22Rv1 (cell line): Measurements from ENCODE around the gene ANKRD18B.
"Not testable (repeated sequence)": the region's sequence is repeated elsewhere in the genome, so short reads cannot be mapped to it uniquely, and the experiment has no call there.

Source experiments
- H3K27ac ChIP-seq: fragments of 450-650 bp; 2 replicates; pipeline ENCODE4 v1.5.1; 2017
- ZFX ChIP-seq: fragments of 450-650 bp; IDR thresholded peaks from 2 replicates; pipeline ENCODE4 v1.6.1; 2017; ENCODE audit warnings: antibody characterized with exemption, borderline replicate concordance
- TF ChIP-seq, protein P1 (sequence below): fragments of 450-650 bp; IDR thresholded peaks from 2 replicates; pipeline ENCODE4 v1.5.1; 2017; ENCODE audit warnings: mild to moderate bottlenecking

Gene ANKRD18B

DNA sequence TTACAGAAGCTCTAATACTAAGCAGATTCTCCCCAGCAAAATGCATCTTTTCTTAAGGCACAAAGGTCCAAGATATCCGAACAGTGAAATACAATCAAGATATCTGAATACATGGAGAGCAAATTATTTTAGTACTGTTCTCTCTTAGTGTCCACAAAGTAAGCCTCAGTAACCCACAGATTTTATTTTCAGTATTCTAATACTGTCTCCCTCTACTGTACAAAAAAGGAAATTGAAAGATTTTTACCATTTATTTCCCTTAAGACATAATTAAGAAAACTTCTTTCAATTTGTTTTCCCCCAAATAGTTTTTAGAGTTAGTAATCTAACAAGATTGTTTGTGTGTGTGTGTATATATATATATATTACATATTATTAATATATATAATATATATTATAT is 25.7 kb upstream of the ANKRD18B start:
- TF ChIP-seq ZFX: no peak
- TF ChIP-seq, protein P1, sequence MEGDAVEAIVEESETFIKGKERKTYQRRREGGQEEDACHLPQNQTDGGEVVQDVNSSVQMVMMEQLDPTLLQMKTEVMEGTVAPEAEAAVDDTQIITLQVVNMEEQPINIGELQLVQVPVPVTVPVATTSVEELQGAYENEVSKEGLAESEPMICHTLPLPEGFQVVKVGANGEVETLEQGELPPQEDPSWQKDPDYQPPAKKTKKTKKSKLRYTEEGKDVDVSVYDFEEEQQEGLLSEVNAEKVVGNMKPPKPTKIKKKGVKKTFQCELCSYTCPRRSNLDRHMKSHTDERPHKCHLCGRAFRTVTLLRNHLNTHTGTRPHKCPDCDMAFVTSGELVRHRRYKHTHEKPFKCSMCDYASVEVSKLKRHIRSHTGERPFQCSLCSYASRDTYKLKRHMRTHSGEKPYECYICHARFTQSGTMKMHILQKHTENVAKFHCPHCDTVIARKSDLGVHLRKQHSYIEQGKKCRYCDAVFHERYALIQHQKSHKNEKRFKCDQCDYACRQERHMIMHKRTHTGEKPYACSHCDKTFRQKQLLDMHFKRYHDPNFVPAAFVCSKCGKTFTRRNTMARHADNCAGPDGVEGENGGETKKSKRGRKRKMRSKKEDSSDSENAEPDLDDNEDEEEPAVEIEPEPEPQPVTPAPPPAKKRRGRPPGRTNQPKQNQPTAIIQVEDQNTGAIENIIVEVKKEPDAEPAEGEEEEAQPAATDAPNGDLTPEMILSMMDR: peak; percentile 38
- no peak overlapping the region for H3K27ac ChIP-seq

DNA sequence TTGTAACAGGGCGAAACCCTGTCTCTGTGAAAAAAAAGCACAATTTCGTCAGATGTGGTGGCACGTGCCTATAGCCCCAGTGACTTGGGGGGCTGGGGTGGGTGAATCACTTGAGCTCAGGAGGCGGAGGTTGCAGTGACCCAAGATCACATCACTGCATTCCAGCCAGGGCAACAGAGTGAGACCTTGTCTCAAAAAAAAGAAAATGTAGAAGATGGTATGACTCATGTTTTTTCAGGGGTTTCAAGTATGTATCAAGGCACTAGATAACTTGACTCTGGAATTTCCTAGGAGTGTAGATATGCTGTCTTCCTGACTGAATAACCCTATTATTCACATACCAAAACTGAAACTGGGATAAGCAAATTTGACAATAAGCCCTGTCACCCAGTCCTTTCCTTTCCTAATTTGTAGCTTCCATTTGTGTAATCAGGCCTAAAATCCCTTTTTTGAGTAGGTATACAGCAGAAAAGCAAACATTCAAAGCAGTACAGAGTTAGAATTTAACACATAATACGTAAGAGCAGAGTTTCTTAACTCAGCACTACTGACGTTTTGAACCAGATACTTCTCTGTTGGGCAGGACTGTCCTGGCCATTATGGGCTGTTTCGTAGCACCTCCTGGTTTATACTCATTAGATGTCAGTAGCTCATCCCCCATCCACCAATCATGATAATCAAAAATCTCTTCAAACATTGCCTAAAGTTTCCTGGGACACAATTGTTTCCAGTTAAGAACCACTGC is 17.3 kb upstream of the ANKRD18B start:
- no peak overlapping the region for H3K27ac ChIP-seq
- no peak for TF ChIP-seq ZFX
- TF ChIP-seq, protein P1: no peak

DNA sequence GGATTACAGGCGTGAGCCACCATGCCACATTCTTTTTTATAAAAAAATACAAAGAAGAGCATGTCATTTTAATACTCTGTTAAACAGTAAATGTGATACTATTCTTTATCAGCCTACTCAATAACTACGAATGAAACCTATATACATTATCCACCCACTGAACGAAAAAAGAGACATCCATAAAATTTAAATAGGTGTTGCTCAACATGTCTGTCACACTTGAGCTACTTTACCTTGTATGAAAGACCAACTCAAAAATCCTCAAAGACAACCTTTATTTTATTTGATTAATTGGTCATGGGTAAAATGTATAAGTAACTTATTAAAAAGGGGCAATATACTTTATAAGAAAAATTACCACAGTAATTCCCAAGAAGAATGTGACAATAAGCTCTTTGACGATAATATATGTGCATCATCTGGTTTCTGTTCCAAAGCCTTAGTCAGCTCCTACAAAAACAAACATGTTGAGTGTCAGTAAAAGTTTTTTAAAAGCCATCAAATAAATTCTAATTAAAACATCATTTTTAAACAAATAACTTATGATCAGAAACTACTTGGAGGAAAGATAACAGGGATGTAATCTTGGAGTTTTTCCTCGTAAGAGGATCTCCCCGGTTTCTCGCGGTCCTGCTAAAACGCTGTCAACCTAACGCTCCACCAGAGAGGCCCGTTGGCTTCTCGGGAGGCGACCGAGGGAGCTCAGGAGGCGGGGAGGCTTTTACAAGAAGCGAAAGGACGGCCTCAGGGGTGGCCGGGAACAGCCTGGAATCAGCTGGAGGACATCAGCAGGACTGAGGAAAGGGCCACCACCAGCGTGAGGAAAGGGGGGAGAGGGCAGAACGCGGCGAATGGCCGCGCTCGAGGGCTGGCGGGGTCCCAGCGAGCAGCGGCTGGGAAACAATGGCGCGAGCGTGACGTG is 13.5 kb upstream of the ANKRD18B start:
- no peak for TF ChIP-seq ZFX
- TF ChIP-seq, protein P1: 0 out of 2 replicates have a peak, but pooled peaks have one; percentile 7
- peak overlapping the region; percentile 85 for H3K27ac ChIP-seq

DNA sequence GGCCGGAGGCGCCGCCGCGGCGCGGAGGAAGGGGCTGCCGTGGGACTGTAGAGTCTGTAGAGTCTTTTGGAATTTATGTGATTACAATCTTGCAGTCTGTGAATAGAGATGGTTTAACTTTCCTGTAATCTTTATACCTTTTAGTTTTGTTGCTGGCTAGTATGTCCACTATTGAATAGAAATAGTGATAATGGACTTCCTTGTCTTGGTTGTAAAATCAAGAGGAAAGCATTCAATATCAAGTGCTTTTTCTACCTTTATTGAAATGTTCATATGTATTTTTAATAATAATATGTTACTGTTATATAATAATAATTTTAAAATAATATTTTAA is 12.9 kb upstream of the ANKRD18B start:
- H3K27ac ChIP-seq: peak overlapping the region; percentile 85

DNA sequence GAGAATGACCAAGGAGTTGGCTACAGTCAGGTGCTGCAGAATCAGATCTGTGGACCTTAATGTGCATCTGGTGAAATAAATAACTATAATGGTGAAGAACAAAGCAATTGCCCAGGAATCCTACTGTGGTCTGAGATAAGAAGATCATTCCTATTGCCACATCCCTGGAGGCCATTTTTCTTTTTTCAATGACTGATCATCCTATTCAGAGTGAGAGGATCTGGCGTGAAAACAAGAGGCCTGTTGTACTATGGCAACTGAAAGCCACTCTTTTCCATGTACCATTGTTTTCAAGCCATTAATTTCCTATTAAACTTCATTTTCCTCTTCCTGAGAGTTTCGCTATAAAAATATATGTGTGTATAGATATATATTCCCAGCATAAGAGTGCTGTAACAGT is 11.5 kb upstream of the ANKRD18B start:
- H3K27ac ChIP-seq: not testable (repeated sequence)

DNA sequence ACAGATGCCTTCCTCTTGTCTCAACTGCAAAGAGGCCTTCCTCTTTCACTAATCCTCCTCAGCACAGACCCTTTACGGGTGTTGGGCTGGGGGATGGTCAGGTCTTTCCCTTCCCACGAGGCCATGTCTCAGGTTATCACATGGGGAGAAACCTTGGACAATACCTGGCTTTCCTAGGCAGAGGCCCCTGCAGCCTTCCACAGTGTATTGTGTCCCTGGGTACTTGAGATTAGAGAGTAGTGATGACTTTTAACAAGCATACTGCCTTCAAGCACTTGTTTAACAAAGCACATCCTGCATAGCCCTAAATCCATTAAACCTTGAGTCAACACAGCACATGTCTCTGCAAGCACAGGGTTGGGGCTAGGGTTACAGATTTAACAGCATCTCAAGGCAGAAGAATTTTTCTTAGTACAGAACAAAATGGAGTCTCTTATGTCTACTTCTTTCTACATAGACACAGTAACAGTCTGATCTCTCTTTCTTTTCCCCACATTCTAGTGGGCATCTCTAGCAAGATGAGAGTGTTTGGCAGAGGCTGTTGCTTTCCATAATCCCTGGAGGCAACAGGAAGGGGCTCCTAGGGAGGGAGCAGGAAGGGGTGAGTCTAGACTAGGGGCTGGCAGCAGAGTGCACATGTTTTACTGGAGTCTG is 8.6 kb upstream of the ANKRD18B start:
- peak overlapping the region; percentile 71 for H3K27ac ChIP-seq

DNA sequence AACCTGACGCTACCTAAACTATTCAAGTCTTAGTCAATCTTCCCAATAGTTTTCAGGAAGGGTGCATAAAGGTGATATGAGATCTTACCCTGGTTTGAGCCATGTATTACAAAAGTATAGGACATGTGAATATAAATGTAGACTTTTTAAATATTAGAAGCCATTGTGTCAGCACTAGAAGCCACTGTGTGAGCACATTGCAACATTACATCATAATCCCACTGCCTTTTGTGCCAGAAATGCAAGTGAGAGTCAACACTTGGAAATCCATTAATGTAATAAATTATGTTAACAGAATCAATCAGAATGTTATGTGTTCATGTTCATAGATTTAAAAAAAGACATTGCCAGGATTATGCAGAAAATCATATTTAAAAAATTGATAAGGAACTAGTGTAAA is 7.7 kb upstream of the ANKRD18B start:
- H3K27ac ChIP-seq: peak overlapping the region; percentile 71; the same call in 1 of the 2 replicates

DNA sequence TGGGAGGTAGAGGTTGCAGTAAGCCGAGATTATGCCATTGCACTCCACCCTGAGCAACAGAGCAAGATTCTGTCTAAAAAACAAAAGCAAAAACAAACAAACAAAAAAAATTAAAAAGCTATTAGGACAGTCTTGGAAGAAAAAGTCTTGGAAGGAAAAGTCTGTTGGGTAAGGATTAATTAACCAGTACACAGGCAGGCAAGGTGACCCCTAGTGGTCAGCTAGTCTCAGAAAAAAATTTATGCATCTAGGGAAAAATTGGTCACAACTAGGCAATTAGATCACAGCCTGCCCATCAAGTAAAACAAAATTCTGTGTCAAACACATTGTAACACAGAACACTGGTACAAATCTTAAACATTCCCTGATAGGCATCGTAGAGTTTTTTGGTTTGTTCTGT is 6.7 kb upstream of the ANKRD18B start:
- no peak for TF ChIP-seq ZFX
- TF ChIP-seq, protein P1: peak; percentile 85
- no peak overlapping the region for H3K27ac ChIP-seq

DNA sequence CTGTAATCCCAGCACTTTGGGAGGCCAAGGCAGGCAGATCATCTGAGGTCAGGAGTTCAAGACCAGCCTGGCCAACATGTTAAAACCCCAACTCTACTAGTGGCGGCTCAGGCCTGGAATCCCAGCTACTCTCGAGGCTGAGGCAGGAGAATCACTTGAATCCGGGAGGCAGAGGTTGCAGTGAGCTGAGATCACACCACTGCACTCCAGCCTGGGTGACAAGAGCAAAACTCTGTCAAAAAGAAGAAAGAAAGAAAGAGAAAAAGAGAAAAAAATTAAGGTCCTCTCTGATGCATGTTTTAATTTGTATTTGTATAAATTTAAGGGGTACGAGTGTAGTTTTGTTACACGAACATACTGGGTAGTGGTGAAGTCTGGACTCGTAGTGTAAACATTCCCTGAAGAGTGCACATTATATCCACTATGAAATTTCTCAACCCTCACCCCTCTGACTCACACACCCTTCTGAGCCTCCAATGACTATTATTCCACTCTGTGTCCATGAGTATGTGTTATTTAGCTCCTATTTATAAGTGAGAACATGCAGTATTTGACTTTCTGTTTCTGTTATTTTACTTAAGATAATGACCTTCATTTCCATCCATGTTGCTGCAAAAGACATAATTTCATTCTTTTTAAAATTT is 6.0 kb upstream of the ANKRD18B start:
- H3K27ac ChIP-seq: not testable (repeated sequence)

DNA sequence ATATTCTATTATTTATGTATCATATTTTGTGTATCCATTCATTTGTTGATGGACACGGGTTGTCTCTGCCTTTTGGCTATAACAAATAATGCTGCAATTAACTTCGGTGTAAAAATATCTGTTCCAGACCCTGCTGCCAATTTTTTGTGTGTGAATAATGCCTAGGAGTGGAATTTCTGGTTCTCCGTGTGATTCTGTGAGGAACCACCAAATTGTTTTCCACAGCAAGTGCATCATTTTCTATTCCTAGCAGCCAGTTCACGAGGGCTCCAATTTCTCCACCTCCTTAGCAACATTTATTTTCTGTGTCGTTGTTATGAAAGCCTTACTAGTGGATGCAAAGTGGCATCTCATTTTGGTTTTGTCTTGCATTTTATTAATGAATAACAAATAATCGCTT is 2.2 kb upstream of the ANKRD18B start:
- H3K27ac ChIP-seq: peak overlapping the region; percentile 91
